Measurements from ENCODE around the gene ZFYVE19. TPM values are rescaled to one million over a fixed set of nuclear protein-coding genes. Genes with fewer than 3 reads are reported as not detected.

The ZFYVE19 gene
- total and polyA plus RNA-seq, 2 of the 4 experiments (the other 2 are of a cell fraction), result 22.6 to 29.6 TPM

DNA sequence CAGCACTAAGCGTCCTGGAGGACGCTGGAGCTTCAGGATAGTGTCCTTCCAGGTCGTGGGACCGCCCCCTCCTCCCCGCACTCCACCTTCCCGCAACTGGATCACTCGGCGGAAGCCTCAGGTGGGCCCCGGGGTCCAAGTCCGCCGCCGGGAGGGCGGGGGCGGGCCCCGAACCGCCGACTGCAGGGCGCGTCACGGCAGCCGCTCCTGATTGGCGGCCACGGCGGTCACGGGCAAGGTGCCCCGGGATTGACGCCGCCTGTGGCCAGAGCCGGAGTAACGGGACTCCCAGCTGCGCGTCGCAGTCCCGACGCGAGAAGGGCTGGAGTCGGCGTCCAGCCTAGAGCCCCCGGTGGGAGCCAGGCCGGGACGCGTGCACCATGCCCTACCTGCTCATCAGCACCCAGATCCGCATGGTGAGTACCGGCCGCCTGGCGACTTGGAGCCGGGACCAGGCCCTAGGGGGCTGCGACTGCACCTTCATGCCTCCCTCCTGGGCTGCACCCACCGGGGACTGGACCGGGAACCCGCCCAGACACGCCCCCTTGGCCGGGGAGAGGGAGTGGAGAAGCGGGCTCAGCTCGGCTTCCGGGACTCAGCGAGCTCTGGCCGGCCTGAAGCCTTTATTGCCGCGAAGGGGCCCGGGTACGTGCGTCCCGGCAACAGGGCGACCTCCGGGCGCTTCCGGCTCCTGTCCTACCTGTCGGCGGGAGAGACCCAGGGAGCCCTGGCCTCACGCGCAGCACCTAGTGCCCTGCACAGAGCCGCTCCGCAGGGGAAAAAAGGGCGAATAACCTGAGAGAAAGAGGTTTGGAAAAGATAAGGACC is 42.9 kb upstream of the ZFYVE19 start, which contains the start of gene GCHFR:
GCHFR (plus strand) TSS at position 268 of the 828 bp plus-strand sequence; CDS start at position 381, 113 bp downstream.
- H3K27me3 ChIP-seq (ENCODE audit: control insufficient read depth, insufficient read depth, low read length), result no peaks in the 10 kb centered on the region; the same call in 1 of the 2 replicates
- H3K9ac ChIP-seq (ENCODE audit: low read depth, low read length), result no peak within 1 kb of the TSS
- no TSS peak for BruUV-seq (replicated peaks)
- peak within 1 kb of the TSS; percentile 17 for H4K5ac ChIP-seq (ENCODE audit: low read depth, low read length)
- peaks cover 17% of the 10 kb centered on the region for H3K9me1 ChIP-seq (ENCODE audit: insufficient read depth, low read length)
- H2BK20ac ChIP-seq (ENCODE audit: low read depth, low read length), result no peak within 1 kb of the TSS
- H3K27ac ChIP-seq (ENCODE audit: insufficient read depth, low read length), result peak within 1 kb of the TSS; percentile 32; the same call in 1 of the 2 replicates
- peak within 1 kb of the TSS; percentile 77 for H3K4me2 ChIP-seq (ENCODE audit: low read depth, low read length)
- H3K36me3 ChIP-seq (ENCODE audit: control insufficient read depth, insufficient read depth, low read length), result peaks cover 2% of the 10 kb centered on the region; the same call in 1 of the 2 replicates
- ChIA-PET CTCF (no interaction called here), POLR2A (ENCODE audit: unreplicated experiment) (interaction anchor here (0.6 kb wide), 1 partner anchor 174 kb away, joined by 3 read pairs; no protein-coding TSS in a partner anchor)
- H2BK15ac ChIP-seq (ENCODE audit: low read depth, low read length), result no peak within 1 kb of the TSS
- no peak within 1 kb of the TSS; the same call in 1 of the 2 replicates for H3K18ac ChIP-seq (ENCODE audit: low read depth, low read length)
- peaks cover 24% of the 10 kb centered on the region for H3K4me1 ChIP-seq (ENCODE audit: control insufficient read depth, insufficient read depth, low read length)
- 0 out of 2 replicates have a peak, but pooled peaks have one; percentile 15 for TF ChIP-seq MXI1 (IDR thresholded peaks at IDR 0.05; ENCODE audit: borderline replicate concordance, low read depth, low read length)
- TF ChIP-seq, protein P1, sequence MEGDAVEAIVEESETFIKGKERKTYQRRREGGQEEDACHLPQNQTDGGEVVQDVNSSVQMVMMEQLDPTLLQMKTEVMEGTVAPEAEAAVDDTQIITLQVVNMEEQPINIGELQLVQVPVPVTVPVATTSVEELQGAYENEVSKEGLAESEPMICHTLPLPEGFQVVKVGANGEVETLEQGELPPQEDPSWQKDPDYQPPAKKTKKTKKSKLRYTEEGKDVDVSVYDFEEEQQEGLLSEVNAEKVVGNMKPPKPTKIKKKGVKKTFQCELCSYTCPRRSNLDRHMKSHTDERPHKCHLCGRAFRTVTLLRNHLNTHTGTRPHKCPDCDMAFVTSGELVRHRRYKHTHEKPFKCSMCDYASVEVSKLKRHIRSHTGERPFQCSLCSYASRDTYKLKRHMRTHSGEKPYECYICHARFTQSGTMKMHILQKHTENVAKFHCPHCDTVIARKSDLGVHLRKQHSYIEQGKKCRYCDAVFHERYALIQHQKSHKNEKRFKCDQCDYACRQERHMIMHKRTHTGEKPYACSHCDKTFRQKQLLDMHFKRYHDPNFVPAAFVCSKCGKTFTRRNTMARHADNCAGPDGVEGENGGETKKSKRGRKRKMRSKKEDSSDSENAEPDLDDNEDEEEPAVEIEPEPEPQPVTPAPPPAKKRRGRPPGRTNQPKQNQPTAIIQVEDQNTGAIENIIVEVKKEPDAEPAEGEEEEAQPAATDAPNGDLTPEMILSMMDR (conservative IDR thresholded peaks at IDR 0.05; ENCODE audit: low read depth, low read length), result peak; percentile 32
- TF ChIP-seq BHLHE40 (IDR thresholded peaks at IDR 0.05; ENCODE audit: low read depth, low read length), result peak; percentile 48; the same call in 1 of the 2 replicates
- TF ChIP-seq, protein P2, sequence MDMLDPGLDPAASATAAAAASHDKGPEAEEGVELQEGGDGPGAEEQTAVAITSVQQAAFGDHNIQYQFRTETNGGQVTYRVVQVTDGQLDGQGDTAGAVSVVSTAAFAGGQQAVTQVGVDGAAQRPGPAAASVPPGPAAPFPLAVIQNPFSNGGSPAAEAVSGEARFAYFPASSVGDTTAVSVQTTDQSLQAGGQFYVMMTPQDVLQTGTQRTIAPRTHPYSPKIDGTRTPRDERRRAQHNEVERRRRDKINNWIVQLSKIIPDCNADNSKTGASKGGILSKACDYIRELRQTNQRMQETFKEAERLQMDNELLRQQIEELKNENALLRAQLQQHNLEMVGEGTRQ (IDR thresholded peaks at IDR 0.05; ENCODE audit: low read depth, low read length), result peak; percentile 30; the same call in 1 of the 2 replicates
- no peak for TF ChIP-seq FOS (IDR thresholded peaks at IDR 0.05; ENCODE audit: low read depth, low read length)
- no peak for TF ChIP-seq MAFK (IDR thresholded peaks at IDR 0.05; ENCODE audit: low read depth, low read length)
- H4K20me1 ChIP-seq (ENCODE audit: insufficient read depth, low read length), result peaks cover 9% of the 10 kb centered on the region; the same call in 1 of the 2 replicates
- H3K9me3 ChIP-seq (ENCODE audit: control insufficient read depth, insufficient read depth, low read length), result no peaks in the 10 kb centered on the region
- ATAC-seq (ENCODE audit: low read depth) (peak; percentile 71), DNase-seq (peak; percentile 47)
- 0 out of 2 replicates have a peak within 1 kb of the TSS, but pooled peaks have one; percentile 42 for H3K14ac ChIP-seq (replicated peaks; ENCODE audit: low read depth, low read length)
- peak within 1 kb of the TSS; percentile 48 for H3K4ac ChIP-seq (ENCODE audit: low read depth, low read length)
- dilution Hi-C loops (cut with HindIII; ENCODE audit: low sequenced_read_pairs, unreplicated experiment), result no loop called here
- H4K91ac ChIP-seq (ENCODE audit: insufficient read depth, low read depth, low read length), result peak within 1 kb of the TSS; percentile 43; the same call in 1 of the 2 replicates
- H4K8ac ChIP-seq (ENCODE audit: low read depth in 2 of 2, low read length in 2 of 2), result peak within 1 kb of the TSS; percentile 6 to 74; a peak in 3 of 4 replicates
- H3K4me3 ChIP-seq (ENCODE audit: insufficient read depth, low read depth, low read length), result peak within 1 kb of the TSS; percentile 44
- intact Hi-C loops (cut with micrococcal nuclease), result no loop called here
- H2BK120ac ChIP-seq (ENCODE audit: low read depth, low read length), result no peak within 1 kb of the TSS
- no peaks in the 10 kb centered on the region; a peak in 1 of 4 replicates for H3K79me1 ChIP-seq (ENCODE audit: low read depth in 1 of 2, low read length in 2 of 2)
- in situ Hi-C loops (cut with MboI; ENCODE audit: low sequenced_read_pairs), result no loop called here
- peak within 1 kb of the TSS; percentile 94 for H2AFZ ChIP-seq (replicated peaks; ENCODE audit: low read length, poor library complexity)
- peak within 1 kb of the TSS; percentile 30; the same call in 1 of the 2 replicates for H2AK5ac ChIP-seq (ENCODE audit: low read depth, low read length)
- peak within 1 kb of the TSS; percentile 7 for H2BK5ac ChIP-seq (ENCODE audit: low read depth, low read length, poor library complexity, severe bottlenecking)
- peak within 1 kb of the TSS; percentile 76; the same call in 1 of the 2 replicates for H3K23ac ChIP-seq (ENCODE audit: low read depth, low read length)
- 2% methylated on average over 31 of the region's 75 CpGs; no CpG with 5 or more reads in 1 of the 2 experiments for WGBS, 2 experiments (ENCODE audit: extremely low coverage in 2 of 2, insufficient read length in 1 of 2)
- no peak within 1 kb of the TSS for H3K56ac ChIP-seq (ENCODE audit: extremely low read depth, insufficient read depth, low read length)
- peak within 1 kb of the TSS; percentile 91 for H2AK9ac ChIP-seq (replicated peaks; ENCODE audit: low read depth, low read length, poor library complexity)
